Measurements from ENCODE around the gene ATP7A. TPM values are rescaled to one million over a fixed set of nuclear protein-coding genes. Genes with fewer than 3 reads are reported as not detected.

ATP7A gene
- total RNA-seq, 1 experiment from 2014 or later: 2.1 TPM

DNA sequence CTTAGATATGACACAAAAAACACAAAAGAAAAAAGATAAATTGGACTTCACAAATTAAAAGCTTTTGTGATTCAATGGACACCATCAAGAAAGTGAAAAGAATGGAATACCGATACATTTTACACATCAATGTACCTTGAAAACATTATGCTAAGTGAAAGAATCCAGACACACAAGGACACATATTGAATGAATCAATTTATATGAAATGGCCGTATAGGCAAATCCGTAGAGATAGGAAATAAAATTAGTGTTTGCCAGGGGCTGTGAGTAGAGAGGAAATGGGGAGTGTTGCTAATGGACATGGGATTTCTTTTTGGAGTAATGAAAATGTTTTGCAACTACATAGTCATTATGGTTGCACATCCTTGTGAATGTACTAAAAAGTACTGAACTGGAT is 55.9 kb downstream of the ATP7A start:
- Histone ChIP-seq H3K14ac (ENCODE audit: insufficient read depth, low read length) (no peak overlapping the region), H3K18ac (ENCODE audit: insufficient read length, low read depth, low read length) (no peak overlapping the region), H2BK15ac (ENCODE audit: low read depth, low read length) (no peak overlapping the region), H3K27me3 (ENCODE audit: insufficient read depth, low read length) (no peaks in the 10 kb centered on the region), H4K5ac (ENCODE audit: insufficient read length, low read depth, low read length) (no peak overlapping the region), H3K79me1 (ENCODE audit: insufficient read depth, low read depth, low read length, poor library complexity, severe bottlenecking) (no peaks in the 10 kb centered on the region), H3K27ac (ENCODE audit: insufficient read length, low read depth, low read length) (no peak overlapping the region), H3K23ac (ENCODE audit: insufficient read length, low read depth, low read length) (no peak overlapping the region), H3K79me2 (ENCODE audit: insufficient read depth, low read length) (no peaks in the 10 kb centered on the region), H3K4ac (ENCODE audit: low read depth, low read length) (no peak overlapping the region), H4K20me1 (ENCODE audit: control insufficient read depth, insufficient read depth, insufficient read length) (no peaks in the 10 kb centered on the region), H4K8ac (replicated peaks; ENCODE audit: insufficient read length, low read depth, low read length) (no peak overlapping the region), H3T11ph (ENCODE audit: low read length) (no peak overlapping the region), H2AK5ac (ENCODE audit: insufficient read length, low read length) (no peak overlapping the region), H3K4me2 (ENCODE audit: insufficient read depth, insufficient read length, low read length) (no peak overlapping the region), H3K23me2 (ENCODE audit: insufficient read length, low read depth, low read length, poor library complexity, severe bottlenecking) (no peaks in the 10 kb centered on the region), H2BK20ac (ENCODE audit: low read depth, low read length, poor library complexity, severe bottlenecking) (no peak overlapping the region), H4K91ac (ENCODE audit: insufficient read length, low read depth, low read length) (no peak overlapping the region), H3K56ac (ENCODE audit: insufficient read length, low read depth, low read length) (no peak overlapping the region), H2BK120ac (ENCODE audit: low read depth, low read length, poor library complexity, severe bottlenecking) (no peak overlapping the region), H3K9me3 (ENCODE audit: control insufficient read depth, low read depth, low read length) (peaks cover 17% of the 10 kb centered on the region), H3K4me1 (ENCODE audit: insufficient read depth, low read length) (no peaks in the 10 kb centered on the region), H2AFZ (ENCODE audit: low read length) (no peak overlapping the region), H3K9ac (ENCODE audit: extremely low read depth, insufficient read length, low read length) (no peak overlapping the region), H2BK5ac (ENCODE audit: insufficient read length, low read length) (no peak overlapping the region), H2BK12ac (ENCODE audit: insufficient read length, low read depth, low read length) (no peak overlapping the region)
- no peaks in the 10 kb centered on the region for H3K27me3 Mint-ChIP-seq (ENCODE audit: low read depth)
- no peaks in the 10 kb centered on the region for H3K4me1 Mint-ChIP-seq
- H3K36me3 Mint-ChIP-seq (ENCODE audit: insufficient read depth in 1 of 3, low read depth in 3 of 3): no peaks in the 10 kb centered on the region; a peak in 1 of 7 replicates
- peaks cover 66 to 68% of the 10 kb centered on the region in 2 experiments for H3K9me3 Mint-ChIP-seq
- DNase-seq: no peak
- H3K27ac Mint-ChIP-seq: no peak overlapping the region
- no peak for TF ChIP-seq CTCF (conservative IDR thresholded peaks at IDR 0.05)
- no peak overlapping the region for H3K4me3 Mint-ChIP-seq
- WGBS (ENCODE audit: extremely low coverage, insufficient read length, low lambda C conversion rate): no CpG with 5 or more reads among the region's 3 CpGs
